ENCODE data around the gene LHFPL3. TPM values are rescaled to one million over a fixed set of nuclear protein-coding genes. Genes with fewer than 3 reads are reported as not detected.

Gene LHFPL3
- total and polyA plus RNA-seq, 2 experiments from 2014 or later, result not detected

- no peaks in the 10 kb centered on the region for H3K4me1 ChIP-seq (ENCODE audit: insufficient read depth)
- H3K27ac ChIP-seq, result no peak overlapping the region
- H3K9me2 ChIP-seq (ENCODE audit: insufficient read depth), result no peaks in the 10 kb centered on the region
- no peak overlapping the region for H2AFZ ChIP-seq
- no peak overlapping the region for H3K9ac ChIP-seq
- H3K36me3 ChIP-seq (ENCODE audit: low read depth), result no peaks in the 10 kb centered on the region
- H3K4me2 ChIP-seq (ENCODE audit: unreplicated experiment), result no peak overlapping the region
- H3K27me3 ChIP-seq (replicated peaks; ENCODE audit: insufficient read depth), result peaks cover 5% of the 10 kb centered on the region
- no peak overlapping the region for H3K4me3 ChIP-seq
- no peak for DNase-seq
- H3K79me2 ChIP-seq (ENCODE audit: insufficient read depth), result no peaks in the 10 kb centered on the region
- in situ Hi-C loops (cut with MboI), result no loop called here
- no peaks in the 10 kb centered on the region for H3K9me3 ChIP-seq (ENCODE audit: low read depth)
- WGBS, 2 experiments (ENCODE audit: low coverage in 1 of 2, low lambda C conversion rate in 2 of 2, missing lambda C conversion rate in 2 of 2), result 22 to 27% methylated on average over 3 of the region's 3 CpGs
- no peak for TF ChIP-seq EZH2 (IDR thresholded peaks at IDR 0.05; ENCODE audit: insufficient read depth, poor library complexity, severe bottlenecking)
- no peak for TF ChIP-seq EZH2phosphoT487 (IDR thresholded peaks at IDR 0.05; ENCODE audit: insufficient read depth, low read depth)
- H4K20me1 ChIP-seq (ENCODE audit: insufficient read depth), result no peaks in the 10 kb centered on the region
- no peaks in the 10 kb centered on the region for H3F3A ChIP-seq (ENCODE audit: insufficient read depth)
Observed at GRCh38 chr7:104655592-104655991, 327.2 kb downstream of the LHFPL3 start.

DNA sequence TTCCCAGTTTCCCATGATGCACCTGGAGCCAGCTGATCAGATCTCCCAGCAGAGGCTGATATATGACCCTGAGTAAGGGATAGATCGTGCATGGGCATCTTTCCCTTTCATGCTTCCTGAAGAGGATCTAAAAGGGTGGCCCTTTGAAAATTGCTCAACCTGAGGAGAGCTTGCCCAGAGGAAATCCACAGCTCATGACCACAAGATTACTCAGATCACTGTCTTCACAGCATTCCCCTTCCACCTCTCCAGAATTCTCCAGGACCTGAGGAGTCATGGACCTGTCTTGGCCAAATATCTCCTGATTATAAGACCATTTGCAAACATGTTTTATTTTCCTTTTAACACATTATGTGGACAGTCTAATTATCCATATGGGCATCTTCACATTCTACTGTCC lies 328.1 kb downstream of the LHFPL3 start:
- H3K27ac ChIP-seq, result no peak overlapping the region
- no peak overlapping the region for H3K4me3 ChIP-seq
- H2AFZ ChIP-seq, result no peak overlapping the region
- no peaks in the 10 kb centered on the region for H3F3A ChIP-seq (ENCODE audit: insufficient read depth)
- no peaks in the 10 kb centered on the region for H3K36me3 ChIP-seq (ENCODE audit: low read depth)
- DNase-seq, result peak; percentile 8
- H3K9me2 ChIP-seq (ENCODE audit: insufficient read depth), result no peaks in the 10 kb centered on the region
- H3K9me3 ChIP-seq (ENCODE audit: low read depth), result no peaks in the 10 kb centered on the region
- H3K9ac ChIP-seq, result no peak overlapping the region
- WGBS, 2 experiments (ENCODE audit: low coverage in 1 of 2, low lambda C conversion rate in 2 of 2, missing lambda C conversion rate in 2 of 2), result 0 to 7% methylated on average over 1 of the region's 1 CpG
- no peaks in the 10 kb centered on the region for H4K20me1 ChIP-seq (ENCODE audit: insufficient read depth)
- TF ChIP-seq EZH2 (IDR thresholded peaks at IDR 0.05; ENCODE audit: insufficient read depth, poor library complexity, severe bottlenecking), result no peak
- TF ChIP-seq EZH2phosphoT487 (IDR thresholded peaks at IDR 0.05; ENCODE audit: insufficient read depth, low read depth), result no peak
- in situ Hi-C loops (cut with MboI), result no loop called here
- H3K27me3 ChIP-seq (replicated peaks; ENCODE audit: insufficient read depth), result peaks cover 5% of the 10 kb centered on the region
- no peaks in the 10 kb centered on the region for H3K4me1 ChIP-seq (ENCODE audit: insufficient read depth)
- H3K4me2 ChIP-seq (ENCODE audit: unreplicated experiment), result no peak overlapping the region
- no peaks in the 10 kb centered on the region for H3K79me2 ChIP-seq (ENCODE audit: insufficient read depth)

DNA sequence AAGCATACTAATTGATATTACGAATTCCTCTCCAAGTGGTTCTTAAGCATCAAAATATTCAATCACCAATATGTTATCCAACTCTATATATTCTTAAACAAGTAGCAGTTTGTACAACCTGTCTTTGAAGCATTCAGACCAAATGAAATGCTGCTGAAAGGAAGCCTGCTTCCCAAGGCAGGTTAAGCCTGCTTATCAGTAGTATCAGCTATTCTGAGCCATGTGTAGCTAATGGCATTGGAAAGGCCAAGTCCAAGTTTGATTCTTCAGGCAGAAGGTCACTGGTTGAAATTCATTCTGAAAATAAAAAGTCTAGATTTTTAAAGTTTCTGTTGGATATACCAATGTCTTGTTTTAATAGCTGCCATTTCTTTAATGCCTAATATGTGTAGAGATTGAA lies 328.7 kb downstream of the LHFPL3 start:
- in situ Hi-C loops (cut with MboI), result no loop called here
- H3K4me1 ChIP-seq (ENCODE audit: insufficient read depth), result no peaks in the 10 kb centered on the region
- no peaks in the 10 kb centered on the region for H4K20me1 ChIP-seq (ENCODE audit: insufficient read depth)
- TF ChIP-seq EZH2phosphoT487 (IDR thresholded peaks at IDR 0.05; ENCODE audit: insufficient read depth, low read depth) (no peak), EZH2 (IDR thresholded peaks at IDR 0.05; ENCODE audit: insufficient read depth, poor library complexity, severe bottlenecking) (no peak)
- no peaks in the 10 kb centered on the region for H3K36me3 ChIP-seq (ENCODE audit: low read depth)
- no peaks in the 10 kb centered on the region for H3K9me3 ChIP-seq (ENCODE audit: low read depth)
- H3K4me3 ChIP-seq, result no peak overlapping the region
- WGBS, 2 experiments (ENCODE audit: low coverage in 1 of 2, low lambda C conversion rate in 2 of 2, missing lambda C conversion rate in 2 of 2), result 53 to 63% methylated on average over 1 of the region's 1 CpG
- no peaks in the 10 kb centered on the region for H3K79me2 ChIP-seq (ENCODE audit: insufficient read depth)
- H2AFZ ChIP-seq, result no peak overlapping the region
- H3K4me2 ChIP-seq (ENCODE audit: unreplicated experiment), result no peak overlapping the region
- H3F3A ChIP-seq (ENCODE audit: insufficient read depth), result no peaks in the 10 kb centered on the region
- no peak for DNase-seq
- H3K27me3 ChIP-seq (replicated peaks; ENCODE audit: insufficient read depth), result peaks cover 5% of the 10 kb centered on the region
- no peak overlapping the region for H3K27ac ChIP-seq
- H3K9ac ChIP-seq, result no peak overlapping the region
- no peaks in the 10 kb centered on the region for H3K9me2 ChIP-seq (ENCODE audit: insufficient read depth)

- DNase-seq, result no peak
- Histone ChIP-seq H3K36me3 (ENCODE audit: low read depth) (no peaks in the 10 kb centered on the region), H3K4me2 (ENCODE audit: unreplicated experiment) (no peak overlapping the region), H3K27me3 (replicated peaks; ENCODE audit: insufficient read depth) (0 out of 2 replicates have a peak, but pooled peaks cover 5% of the 10 kb centered on the region), H3K79me2 (ENCODE audit: insufficient read depth) (no peaks in the 10 kb centered on the region), H2AFZ (no peak overlapping the region), H3K9me2 (ENCODE audit: insufficient read depth) (no peaks in the 10 kb centered on the region), H3K4me1 (ENCODE audit: insufficient read depth) (no peaks in the 10 kb centered on the region), H3K27ac (no peak overlapping the region), H3K9me3 (ENCODE audit: low read depth) (no peaks in the 10 kb centered on the region), H3K9ac (no peak overlapping the region), H3F3A (ENCODE audit: insufficient read depth) (no peaks in the 10 kb centered on the region), H3K4me3 (no peak overlapping the region), H4K20me1 (ENCODE audit: insufficient read depth) (no peaks in the 10 kb centered on the region)
- in situ Hi-C loops (cut with MboI), result no loop called here
- TF ChIP-seq EZH2 (IDR thresholded peaks at IDR 0.05; ENCODE audit: insufficient read depth, poor library complexity, severe bottlenecking) (no peak), EZH2phosphoT487 (IDR thresholded peaks at IDR 0.05; ENCODE audit: insufficient read depth, low read depth) (no peak)
- 22 to 24% methylated on average over 5 of the region's 5 CpGs for WGBS, 2 experiments (ENCODE audit: low coverage in 1 of 2, low lambda C conversion rate in 2 of 2, missing lambda C conversion rate in 2 of 2)
Observed at GRCh38 chr7:104661575-104661974, 333.2 kb downstream of the LHFPL3 start.

GRCh38 chr7:104664648-104665047 lies 336.2 kb downstream of the LHFPL3 start:
- in situ Hi-C loops (cut with MboI), result no loop called here
- Histone ChIP-seq H2AFZ (no peak overlapping the region), H3K4me1 (ENCODE audit: insufficient read depth) (no peaks in the 10 kb centered on the region), H3K36me3 (ENCODE audit: low read depth) (no peaks in the 10 kb centered on the region), H3K9me2 (ENCODE audit: insufficient read depth) (no peaks in the 10 kb centered on the region), H3K27me3 (replicated peaks; ENCODE audit: insufficient read depth) (no peaks in the 10 kb centered on the region), H3K9ac (no peak overlapping the region), H3K27ac (no peak overlapping the region), H3K9me3 (ENCODE audit: low read depth) (no peaks in the 10 kb centered on the region), H3K4me3 (no peak overlapping the region), H3F3A (ENCODE audit: insufficient read depth) (no peaks in the 10 kb centered on the region), H3K79me2 (ENCODE audit: insufficient read depth) (no peaks in the 10 kb centered on the region), H4K20me1 (ENCODE audit: insufficient read depth) (no peaks in the 10 kb centered on the region), H3K4me2 (ENCODE audit: unreplicated experiment) (no peak overlapping the region)
- TF ChIP-seq EZH2phosphoT487 (IDR thresholded peaks at IDR 0.05; ENCODE audit: insufficient read depth, low read depth), result no peak
- TF ChIP-seq EZH2 (IDR thresholded peaks at IDR 0.05; ENCODE audit: insufficient read depth, poor library complexity, severe bottlenecking), result no peak
- 18 to 33% methylated on average over 1 of the region's 1 CpG for WGBS, 2 experiments (ENCODE audit: low coverage in 1 of 2, low lambda C conversion rate in 2 of 2, missing lambda C conversion rate in 2 of 2)
- no peak for DNase-seq

All from GM23248 (cell line).